ENCODE data around the gene GNG12. TPM values are rescaled to one million over a fixed set of nuclear protein-coding genes. Genes with fewer than 3 reads are reported as not detected.
A peak's percentile ranks its signal among the peaks of the same experiment; 100 is the strongest.

GNG12 gene
- total and polyA plus RNA-seq, 2 experiments from 2014 or later, result 25.4 to 33.9 TPM

DNA sequence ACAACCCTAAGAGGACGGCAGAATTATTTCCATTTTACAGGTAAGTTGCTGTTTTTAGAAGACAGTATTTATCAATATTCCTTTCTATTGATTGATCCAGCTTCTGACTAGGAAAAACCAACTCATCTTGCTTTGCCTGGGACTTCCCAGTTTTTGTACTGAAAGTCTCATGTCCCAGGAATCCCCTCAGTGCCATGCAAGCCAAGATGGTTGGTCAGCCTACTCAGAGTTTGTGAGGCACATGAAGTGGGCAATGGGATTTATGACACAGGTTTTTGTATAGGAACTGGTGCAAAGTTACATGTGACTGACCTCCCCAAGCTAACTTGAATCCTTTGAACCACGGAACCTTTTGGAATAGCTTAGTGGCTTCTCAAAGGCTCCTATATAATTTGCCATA is 45.5 kb downstream of the GNG12 start:
- no peak overlapping the region for H3K4me3 ChIP-seq
- H3K36me3 ChIP-seq, result no peaks in the 10 kb centered on the region
- no peaks in the 10 kb centered on the region for H3K9me3 ChIP-seq (ENCODE audit: low read depth)
- H3K27ac ChIP-seq, result no peak overlapping the region
- H3K27me3 ChIP-seq, result no peaks in the 10 kb centered on the region
- DNase-seq (ENCODE audit: low read depth in 1 of 2, low spot score in 1 of 2), result no peak
- H3K4me1 ChIP-seq (ENCODE audit: low read depth), result peaks cover 22% of the 10 kb centered on the region
- TF ChIP-seq, protein P1, sequence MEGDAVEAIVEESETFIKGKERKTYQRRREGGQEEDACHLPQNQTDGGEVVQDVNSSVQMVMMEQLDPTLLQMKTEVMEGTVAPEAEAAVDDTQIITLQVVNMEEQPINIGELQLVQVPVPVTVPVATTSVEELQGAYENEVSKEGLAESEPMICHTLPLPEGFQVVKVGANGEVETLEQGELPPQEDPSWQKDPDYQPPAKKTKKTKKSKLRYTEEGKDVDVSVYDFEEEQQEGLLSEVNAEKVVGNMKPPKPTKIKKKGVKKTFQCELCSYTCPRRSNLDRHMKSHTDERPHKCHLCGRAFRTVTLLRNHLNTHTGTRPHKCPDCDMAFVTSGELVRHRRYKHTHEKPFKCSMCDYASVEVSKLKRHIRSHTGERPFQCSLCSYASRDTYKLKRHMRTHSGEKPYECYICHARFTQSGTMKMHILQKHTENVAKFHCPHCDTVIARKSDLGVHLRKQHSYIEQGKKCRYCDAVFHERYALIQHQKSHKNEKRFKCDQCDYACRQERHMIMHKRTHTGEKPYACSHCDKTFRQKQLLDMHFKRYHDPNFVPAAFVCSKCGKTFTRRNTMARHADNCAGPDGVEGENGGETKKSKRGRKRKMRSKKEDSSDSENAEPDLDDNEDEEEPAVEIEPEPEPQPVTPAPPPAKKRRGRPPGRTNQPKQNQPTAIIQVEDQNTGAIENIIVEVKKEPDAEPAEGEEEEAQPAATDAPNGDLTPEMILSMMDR (IDR thresholded peaks at IDR 0.05; ENCODE audit: low read depth, low read length), result no peak

DNA sequence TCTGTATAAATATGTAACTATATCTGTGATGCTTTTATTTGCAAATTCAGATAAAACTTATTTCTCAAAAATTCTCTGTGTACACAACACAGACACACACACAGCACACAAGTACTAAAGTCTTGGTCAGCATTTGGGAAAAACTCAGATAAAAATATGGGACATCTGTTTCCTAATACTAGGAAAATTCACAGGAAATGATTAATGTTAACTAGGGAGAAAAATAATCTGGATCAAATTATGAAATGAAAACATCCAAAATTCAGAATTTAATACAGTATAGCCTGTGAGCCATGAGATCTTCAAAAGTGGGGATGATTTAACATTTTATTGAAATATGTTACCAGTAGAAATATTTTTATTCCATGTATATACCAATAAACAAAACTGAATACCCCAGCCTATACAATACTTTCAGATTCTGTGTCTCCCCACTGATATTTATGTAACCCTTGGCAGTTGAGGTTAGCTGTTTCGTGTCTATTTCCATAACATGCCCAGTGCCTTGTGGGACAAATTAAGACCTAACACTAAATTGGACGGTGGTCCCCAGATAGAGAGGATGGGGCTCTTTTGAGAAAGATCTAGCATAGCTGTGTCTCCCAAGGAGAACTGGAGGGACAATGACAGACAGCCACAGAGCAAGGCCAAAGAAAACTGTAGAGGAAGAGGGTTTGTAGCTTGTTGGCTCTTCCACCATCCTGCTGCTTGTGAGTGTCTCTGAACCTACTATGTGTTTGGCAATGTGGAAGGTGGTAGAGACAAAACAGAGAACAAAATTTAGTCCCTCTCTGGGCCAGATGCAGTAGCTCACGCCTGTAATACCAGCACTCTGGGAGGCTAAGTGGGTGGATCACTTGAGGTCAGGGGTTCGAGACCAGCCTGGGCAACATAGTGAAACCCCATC is 47.2 kb downstream of the GNG12 start:
- Histone ChIP-seq H3K36me3 (no peaks in the 10 kb centered on the region), H3K27ac (no peak overlapping the region), H3K4me1 (ENCODE audit: low read depth) (peaks cover 9% of the 10 kb centered on the region), H3K9me3 (ENCODE audit: low read depth) (no peaks in the 10 kb centered on the region), H3K4me3 (no peak overlapping the region), H3K27me3 (no peaks in the 10 kb centered on the region)
- DNase-seq (ENCODE audit: low read depth in 1 of 2, low spot score in 1 of 2), result peak in 1 of 2 donors; percentile 26
- TF ChIP-seq, protein P1 (IDR thresholded peaks at IDR 0.05; ENCODE audit: low read depth, low read length), result no peak

DNA sequence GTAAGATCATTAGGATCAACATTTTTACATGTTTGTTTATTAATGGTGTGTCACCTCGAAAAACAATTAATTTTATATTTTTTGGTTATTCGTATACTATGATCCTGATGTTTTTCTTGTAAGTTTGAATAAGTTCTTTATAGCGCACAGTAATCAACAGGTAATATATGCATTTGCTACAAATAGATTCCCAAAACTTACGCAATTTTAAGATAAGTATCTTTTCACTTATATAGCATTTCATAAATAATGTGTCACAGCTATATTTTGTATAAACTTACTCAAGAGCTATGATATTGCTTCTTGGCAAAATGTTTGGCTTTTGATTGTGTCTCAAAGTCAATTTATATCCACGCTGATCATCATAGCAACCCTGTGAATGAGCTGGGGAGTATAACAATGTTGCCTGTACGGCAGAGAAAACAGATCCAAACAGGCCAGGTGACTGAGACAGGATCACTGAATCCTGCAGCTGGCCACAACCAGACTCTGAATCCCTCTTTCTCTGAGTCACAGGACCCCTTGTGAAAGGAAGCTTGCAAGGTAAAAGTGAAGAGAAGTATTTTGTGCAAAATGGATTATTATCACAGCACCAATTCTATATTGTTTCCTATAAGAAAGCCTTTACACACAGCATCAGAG is 48.6 kb downstream of the GNG12 start:
- Histone ChIP-seq H3K27me3 (no peaks in the 10 kb centered on the region), H3K4me3 (no peak overlapping the region), H3K4me1 (ENCODE audit: low read depth) (peaks cover 9% of the 10 kb centered on the region), H3K36me3 (no peaks in the 10 kb centered on the region), H3K9me3 (ENCODE audit: low read depth) (no peaks in the 10 kb centered on the region), H3K27ac (no peak overlapping the region)
- no peak for DNase-seq (ENCODE audit: low read depth in 1 of 2, low spot score in 1 of 2)
- TF ChIP-seq, protein P1 (IDR thresholded peaks at IDR 0.05; ENCODE audit: low read depth, low read length), result no peak

DNA sequence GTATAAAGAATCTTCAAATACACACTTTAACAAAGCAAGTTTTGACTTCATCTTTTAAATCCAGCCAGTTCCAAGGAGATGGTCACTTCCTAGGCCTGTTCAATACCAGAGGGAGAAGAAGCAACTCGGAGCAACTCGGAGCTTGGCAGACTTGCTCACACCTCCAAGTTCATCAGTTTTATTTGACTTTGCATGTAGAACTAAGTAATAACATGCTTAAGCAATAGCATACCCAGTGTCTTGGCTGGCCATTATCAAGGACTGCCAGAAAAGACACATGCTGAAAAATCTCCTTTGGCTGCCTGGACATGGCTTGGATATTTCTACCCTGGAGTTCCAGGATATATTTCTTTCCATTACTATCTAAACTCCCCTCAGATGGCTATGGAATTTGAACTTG is 52.6 kb downstream of the GNG12 start:
- H3K36me3 ChIP-seq, result no peaks in the 10 kb centered on the region
- H3K27me3 ChIP-seq, result no peaks in the 10 kb centered on the region
- TF ChIP-seq, protein P1 (IDR thresholded peaks at IDR 0.05; ENCODE audit: low read depth, low read length), result no peak
- no peaks in the 10 kb centered on the region for H3K4me1 ChIP-seq (ENCODE audit: low read depth)
- H3K4me3 ChIP-seq, result no peak overlapping the region
- H3K27ac ChIP-seq, result no peak overlapping the region
- no peaks in the 10 kb centered on the region for H3K9me3 ChIP-seq (ENCODE audit: low read depth)
- peak in 1 of 2 donors; percentile 47 for DNase-seq (ENCODE audit: low read depth in 1 of 2, low spot score in 1 of 2)

DNA sequence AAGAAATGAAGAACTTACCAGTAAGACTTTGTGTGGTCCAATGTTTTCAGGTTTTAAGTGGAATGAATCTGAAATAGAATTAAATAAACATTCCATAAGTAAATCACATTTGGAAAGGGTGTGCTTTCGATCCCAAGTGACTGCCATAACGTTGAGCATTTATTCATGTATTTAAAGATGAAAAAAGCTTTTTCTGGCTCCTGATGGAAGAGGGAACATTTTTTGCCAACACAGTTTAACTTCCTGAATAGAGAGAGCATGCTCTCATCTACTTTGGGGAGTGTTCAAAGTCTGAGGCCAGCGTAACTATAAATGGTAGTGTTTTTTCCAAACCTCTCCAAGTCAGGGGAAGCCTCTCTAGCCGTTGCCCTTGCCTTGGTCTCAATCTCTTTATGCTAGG is 55.8 kb downstream of the GNG12 start:
- Histone ChIP-seq H3K36me3 (no peaks in the 10 kb centered on the region), H3K27ac (no peak overlapping the region), H3K4me3 (no peak overlapping the region), H3K9me3 (ENCODE audit: low read depth) (no peaks in the 10 kb centered on the region), H3K27me3 (no peaks in the 10 kb centered on the region), H3K4me1 (ENCODE audit: low read depth) (no peaks in the 10 kb centered on the region)
- TF ChIP-seq, protein P1 (IDR thresholded peaks at IDR 0.05; ENCODE audit: low read depth, low read length), result no peak
- DNase-seq (ENCODE audit: low read depth in 1 of 2, low spot score in 1 of 2), result no peak

All from cardiac muscle cell (in vitro differentiated cells and primary cell).